Activated T-helper 9 cell treated with anti-CD3 and anti-CD28 coated beads, Interleukin-2, amount 50 U/mL, for 16 hours (primary cell): ENCODE results near the gene SIM2.
"Not testable (repeated sequence)": the region's sequence is repeated elsewhere in the genome, so short reads cannot be mapped to it uniquely, and the experiment has no call there.

ENCODE experiments used
- DNase-seq: peaks from one replicate; pipeline ENCODE4 v3.0.0-alpha.2; 2020; ENCODE audit warnings: low read depth

Gene SIM2

GRCh38 chr21:36698981-36699545 lies at the start of gene SIM2:
SIM2 (plus strand) TSS chr21:36699115; CDS start chr21:36699747, 632 bp downstream.
- no peak for DNase-seq

DNA sequence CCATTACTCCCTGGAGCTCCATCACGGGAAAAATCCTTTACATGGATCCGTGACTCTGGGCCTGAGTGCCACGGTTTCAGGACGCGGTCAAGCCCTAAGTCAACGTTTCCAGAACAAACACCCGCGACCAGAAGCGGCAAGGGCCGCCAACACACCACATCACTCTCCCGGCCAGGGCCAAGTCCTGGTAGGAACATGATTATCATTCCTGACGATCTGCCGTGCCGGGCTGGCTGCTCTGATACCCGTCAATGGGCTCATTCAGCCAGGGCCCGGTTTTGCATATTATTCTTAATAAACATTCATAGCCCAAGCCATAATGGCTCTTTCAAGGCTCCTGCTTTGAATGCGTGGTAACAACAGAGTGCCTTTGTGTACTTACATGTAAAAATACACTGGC lies 44.6 kb upstream of the SIM2 start:
- DNase-seq: no peak

DNA sequence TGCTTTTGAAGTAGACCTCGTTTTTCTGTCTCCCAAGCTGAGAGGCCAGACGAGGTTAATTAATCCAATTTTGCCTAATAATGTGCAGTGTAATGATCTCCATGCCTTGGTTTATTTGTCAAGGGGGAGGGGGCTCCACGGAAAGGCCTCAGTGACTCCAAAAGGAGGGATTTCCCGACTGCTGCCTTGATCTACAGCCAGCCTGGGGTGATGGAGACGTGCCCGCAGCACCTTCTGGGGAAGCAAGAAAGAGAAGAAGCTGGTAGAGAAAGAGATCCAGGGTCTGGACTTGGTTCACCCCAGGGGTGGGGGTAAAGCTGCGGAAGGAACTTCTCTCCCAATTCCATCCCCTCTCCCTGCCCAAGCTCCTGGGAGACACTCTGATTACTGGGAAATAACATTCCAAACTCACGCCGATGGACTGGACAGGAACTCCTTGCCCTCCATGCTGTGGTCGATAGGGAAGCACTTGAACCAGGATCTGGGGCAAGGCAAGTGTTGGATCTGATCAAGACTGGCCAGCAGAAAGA lies 44.1 kb upstream of the SIM2 start:
- no peak for DNase-seq

GRCh38 chr21:36656138-36656537 lies 42.8 kb upstream of the SIM2 start:
- no peak for DNase-seq

DNA sequence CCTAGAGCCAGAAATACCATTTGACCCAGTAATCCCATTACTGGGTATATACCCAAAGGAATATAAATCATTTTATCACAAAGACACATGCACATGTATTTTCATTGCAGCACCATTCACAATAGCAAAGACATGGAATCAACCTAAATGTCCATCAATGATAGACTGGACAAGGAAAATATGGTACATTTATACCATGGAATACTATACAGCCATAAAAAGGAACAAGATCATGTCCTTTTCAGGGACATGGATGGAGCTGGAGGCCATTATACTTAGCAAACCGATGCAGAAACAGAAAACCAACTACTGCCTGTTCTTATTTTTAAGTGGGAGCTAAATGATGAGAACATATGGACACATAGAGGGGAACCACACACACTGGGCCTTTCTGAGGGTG lies 41.6 kb upstream of the SIM2 start:
- not testable (repeated sequence) for DNase-seq

DNA sequence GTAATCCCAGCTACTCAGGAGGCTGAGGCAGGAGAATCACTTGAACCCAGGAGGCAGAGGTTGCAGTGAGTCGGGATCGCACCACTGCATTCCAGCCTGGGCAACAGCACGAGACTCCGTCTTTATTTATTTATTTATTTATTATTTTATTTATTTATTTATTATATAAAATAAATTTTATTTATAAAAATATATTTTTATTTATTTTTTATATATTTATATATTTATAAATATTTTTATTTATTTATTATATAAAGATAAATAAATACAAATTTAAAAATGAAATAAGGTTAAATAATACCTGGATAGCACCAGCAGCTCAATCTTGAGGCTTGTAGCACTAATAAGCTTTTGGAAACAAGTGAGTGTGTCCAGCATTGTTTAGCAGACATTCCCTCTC lies 40.9 kb upstream of the SIM2 start:
- no peak for DNase-seq

GRCh38 chr21:36658926-36659325 lies 40.0 kb upstream of the SIM2 start:
- DNase-seq: no peak

DNA sequence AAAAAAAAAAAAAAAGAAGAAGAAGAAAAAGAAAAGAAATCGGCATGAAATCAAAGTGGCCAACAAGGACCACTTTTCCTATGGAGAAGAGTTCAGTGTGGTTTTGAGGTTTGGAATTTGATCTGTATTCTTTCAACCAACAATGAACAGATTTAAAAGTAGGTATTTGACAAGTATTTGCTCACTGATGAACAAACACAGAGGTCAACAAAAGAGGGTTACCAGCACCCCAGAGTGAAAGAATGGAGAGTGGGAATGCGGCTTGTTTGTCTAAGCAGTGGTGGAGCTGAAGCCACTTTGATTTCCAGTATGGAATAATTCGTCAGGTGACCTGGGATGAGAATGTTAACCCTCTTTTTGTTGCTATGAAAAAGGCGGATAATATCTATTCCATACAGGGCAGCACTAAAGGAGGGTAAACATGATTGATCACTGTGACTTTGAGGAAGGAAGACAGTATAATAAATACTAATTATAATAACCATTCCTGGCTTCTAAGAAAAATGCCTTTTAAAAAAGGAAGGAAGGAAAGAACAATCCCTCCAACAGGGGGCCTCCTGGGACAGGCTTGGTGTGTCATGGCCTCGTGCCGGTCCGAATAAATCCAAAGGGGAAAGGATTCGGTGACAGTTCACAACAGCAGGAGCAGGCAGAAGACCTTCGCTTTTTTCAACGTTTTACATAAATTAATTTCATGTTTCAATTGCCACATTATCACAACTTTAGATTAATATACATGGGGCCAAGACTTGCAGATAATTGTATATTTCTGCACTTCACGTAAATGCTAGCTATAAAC lies 37.2 kb upstream of the SIM2 start:
- no peak for DNase-seq

GRCh38 chr21:36663033-36663855 lies 35.7 kb upstream of the SIM2 start:
- no peak for DNase-seq

DNA sequence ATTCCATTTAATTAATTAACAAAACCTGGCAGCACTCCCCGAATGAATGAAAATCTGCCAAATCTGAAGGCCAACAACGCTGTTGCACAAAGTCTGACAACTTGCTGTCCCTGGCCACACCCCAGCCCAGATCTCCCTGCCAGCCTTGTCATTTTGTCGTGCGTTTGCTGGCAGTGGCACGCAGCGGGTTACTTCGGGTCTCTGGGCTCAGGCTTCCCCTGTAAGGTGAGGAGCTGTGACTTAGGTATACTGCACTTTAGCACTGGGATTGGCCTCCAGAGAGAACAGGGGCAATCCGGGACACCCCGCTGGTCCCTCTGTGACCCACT lies 34.3 kb upstream of the SIM2 start:
- no peak for DNase-seq

DNA sequence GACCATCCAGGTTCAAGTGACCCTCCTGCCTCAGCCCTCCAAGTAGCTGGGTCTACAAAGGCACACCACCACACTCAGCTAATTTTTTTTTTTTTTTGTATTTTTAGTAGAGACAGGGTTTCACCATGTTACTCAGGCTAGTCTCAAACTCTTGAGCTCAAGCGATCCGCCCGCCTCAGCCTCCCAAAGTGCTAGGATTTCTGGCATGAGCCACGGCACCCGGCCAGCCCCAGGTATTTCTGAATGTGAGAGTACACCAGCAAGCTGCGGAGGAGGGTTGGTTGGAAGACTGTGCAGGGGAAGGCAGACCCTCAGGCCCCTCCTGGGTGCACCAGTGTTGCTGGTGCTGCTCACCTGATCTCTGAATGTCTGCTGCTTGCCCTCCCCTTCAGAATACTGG lies 33.1 kb upstream of the SIM2 start:
- no peak for DNase-seq

DNA sequence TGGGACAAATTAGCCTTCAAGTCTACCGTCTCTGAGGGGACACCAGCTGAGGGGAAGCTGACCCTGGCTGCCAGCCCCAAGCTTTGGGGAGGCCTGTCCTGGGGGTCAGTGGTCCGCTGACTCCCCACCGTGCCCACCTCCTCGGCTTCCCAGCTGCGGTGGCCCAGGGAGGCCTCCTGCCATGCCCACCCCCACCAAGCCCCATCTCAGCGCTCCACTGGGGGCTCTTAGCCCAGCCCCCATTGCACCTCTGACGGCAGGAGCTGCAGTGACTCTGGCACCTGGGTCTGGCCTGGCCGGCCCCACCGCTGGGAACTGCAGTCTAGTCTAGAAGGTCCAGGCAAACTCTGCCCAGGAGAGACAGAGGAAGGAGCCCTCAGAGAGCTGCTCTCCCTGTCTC lies 30.2 kb upstream of the SIM2 start:
- DNase-seq: no peak

DNA sequence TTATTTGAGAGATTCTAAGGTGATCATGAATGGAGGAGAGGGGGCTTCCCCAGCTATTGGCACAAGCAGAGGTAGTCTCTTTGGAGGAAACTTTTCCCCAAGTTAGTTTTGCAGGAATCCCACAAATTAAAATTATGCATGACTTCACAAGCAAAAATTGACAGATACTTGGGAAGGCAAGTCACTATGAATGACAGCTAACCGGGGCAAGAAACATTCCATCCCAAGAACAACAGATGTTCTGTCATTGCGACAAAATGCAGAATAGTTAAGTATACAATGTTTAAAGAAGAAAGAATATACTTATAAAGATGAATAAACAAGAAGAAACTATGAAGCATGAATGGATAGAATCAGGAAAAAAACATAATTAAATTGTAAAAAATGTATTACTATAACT lies 27.1 kb upstream of the SIM2 start:
- DNase-seq: no peak

- not testable (repeated sequence) for DNase-seq
These were observed 26.6 kb upstream of the SIM2 start for GRCh38 chr21:36672296-36672695.

DNA sequence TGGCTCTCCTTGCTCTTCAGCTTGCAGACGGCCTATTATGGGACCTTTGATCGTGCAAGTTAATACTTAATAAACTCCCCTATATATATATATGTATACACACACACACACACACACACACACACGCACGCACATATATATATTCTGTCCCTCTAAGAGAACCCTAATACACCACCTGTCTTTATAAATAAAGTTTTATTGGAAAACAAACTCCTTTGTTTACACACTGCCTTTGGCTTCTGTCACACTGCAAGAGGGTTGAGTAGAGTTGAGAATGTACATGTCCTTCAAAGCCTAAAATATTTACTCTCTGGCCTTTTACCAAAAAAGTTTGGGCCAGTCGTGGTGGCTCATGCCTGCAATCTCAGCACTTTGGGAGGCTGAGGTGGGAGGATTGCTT lies 26.2 kb upstream of the SIM2 start:
- DNase-seq: no peak

DNA sequence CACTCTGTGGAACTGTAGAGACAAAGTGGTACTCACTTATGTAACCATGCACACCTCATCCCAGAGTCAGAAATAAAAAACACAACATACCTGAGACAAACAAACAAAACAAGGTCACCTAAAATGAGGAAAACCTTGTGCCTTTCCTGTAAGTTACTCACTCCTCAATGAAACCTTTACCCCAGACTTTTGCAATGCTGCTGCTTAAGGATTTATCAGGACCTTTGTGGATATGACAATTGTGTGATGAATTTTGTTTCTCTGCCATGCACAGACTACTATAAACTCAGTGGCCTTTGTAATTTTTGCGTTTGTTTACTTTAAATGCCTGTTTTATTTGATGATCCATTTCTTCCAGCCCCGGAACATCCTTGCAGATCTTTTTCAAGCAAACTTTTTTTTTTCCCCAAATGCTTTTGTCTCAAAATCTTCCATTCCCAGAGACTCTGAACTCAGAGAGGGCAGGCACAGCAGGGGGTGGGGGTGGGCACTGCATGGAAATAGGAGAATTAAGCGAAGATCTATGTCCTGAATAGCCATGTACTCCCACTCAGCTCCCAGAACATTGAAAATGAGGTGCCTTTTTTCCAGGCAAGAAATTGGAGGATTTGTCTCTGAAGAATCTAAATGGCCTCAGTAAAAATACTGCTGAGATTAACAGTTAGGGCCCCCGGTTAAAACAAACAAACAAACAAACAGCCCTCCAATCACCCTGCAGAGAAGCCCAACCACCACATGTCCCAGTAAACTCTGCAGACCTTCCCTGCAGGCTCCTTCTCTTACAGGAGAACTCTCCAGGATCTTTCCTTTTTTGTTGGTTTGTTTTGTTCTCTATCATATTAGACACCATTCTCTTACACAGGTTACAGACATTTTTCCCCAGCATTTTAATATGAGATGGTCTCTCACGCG lies 22.6 kb upstream of the SIM2 start:
- DNase-seq: no peak

GRCh38 chr21:36677443-36677842 lies 21.5 kb upstream of the SIM2 start:
- no peak for DNase-seq

GRCh38 chr21:36678538-36678937 lies 20.4 kb upstream of the SIM2 start:
- no peak for DNase-seq

DNA sequence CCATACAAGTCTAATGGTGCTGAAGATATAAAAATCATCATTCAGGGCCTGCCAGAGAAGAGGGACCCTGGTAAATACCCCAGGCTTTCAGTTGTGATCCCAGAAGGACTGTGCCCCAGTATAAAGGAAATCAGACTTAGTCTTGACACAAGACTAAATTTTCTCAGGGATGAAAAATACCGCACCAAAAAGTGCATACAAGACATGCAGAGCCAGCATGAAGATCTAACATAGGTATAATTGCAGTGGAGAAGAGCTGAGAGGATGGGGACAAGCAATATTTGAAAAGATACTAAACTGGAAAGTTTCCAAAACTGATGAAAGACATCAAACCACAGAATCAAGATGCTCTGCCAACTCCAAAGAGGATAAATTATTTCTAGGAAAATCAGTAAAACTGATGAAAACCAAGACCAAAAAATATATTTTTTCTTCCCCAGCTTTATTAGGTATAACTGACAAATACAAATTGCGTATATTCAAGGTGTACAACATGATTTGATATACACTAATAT lies 17.7 kb upstream of the SIM2 start:
- no peak for DNase-seq

GRCh38 chr21:36684957-36685714 lies 13.8 kb upstream of the SIM2 start:
- no peak for DNase-seq

GRCh38 chr21:36686955-36687354 lies 12.0 kb upstream of the SIM2 start:
- DNase-seq: no peak
